ENCODE measurements around the gene GPLD1.

- TF ChIP-seq POLR2AphosphoS5 (IDR thresholded peaks at IDR 0.05), result no peak
- TF ChIP-seq, protein P1, sequence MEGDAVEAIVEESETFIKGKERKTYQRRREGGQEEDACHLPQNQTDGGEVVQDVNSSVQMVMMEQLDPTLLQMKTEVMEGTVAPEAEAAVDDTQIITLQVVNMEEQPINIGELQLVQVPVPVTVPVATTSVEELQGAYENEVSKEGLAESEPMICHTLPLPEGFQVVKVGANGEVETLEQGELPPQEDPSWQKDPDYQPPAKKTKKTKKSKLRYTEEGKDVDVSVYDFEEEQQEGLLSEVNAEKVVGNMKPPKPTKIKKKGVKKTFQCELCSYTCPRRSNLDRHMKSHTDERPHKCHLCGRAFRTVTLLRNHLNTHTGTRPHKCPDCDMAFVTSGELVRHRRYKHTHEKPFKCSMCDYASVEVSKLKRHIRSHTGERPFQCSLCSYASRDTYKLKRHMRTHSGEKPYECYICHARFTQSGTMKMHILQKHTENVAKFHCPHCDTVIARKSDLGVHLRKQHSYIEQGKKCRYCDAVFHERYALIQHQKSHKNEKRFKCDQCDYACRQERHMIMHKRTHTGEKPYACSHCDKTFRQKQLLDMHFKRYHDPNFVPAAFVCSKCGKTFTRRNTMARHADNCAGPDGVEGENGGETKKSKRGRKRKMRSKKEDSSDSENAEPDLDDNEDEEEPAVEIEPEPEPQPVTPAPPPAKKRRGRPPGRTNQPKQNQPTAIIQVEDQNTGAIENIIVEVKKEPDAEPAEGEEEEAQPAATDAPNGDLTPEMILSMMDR (IDR thresholded peaks at IDR 0.05), result no peak
- no peak for TF ChIP-seq POLR2A (IDR thresholded peaks at IDR 0.05)
- no peak for TF ChIP-seq EP300 (IDR thresholded peaks at IDR 0.05)
These were observed 24.9 kb downstream of the GPLD1 start for GRCh38 chr6:24464253-24465038.
